DND-41 (cell line): ENCODE measurements around the gene GDI2.

Experiments used
- ATAC-seq: fragments of 200-7000 bp; cut with Tn5 transposase; 3 replicates; pipeline ENCODE4 v1.9.1; 2021; ENCODE audit warnings: low read depth; ENCODE audit not compliant: insufficient read depth
- DNase-seq: peaks from one replicate; pipeline ENCODE4 v3.0.0-alpha.2; 2020
- H2AFZ ChIP-seq: 2 replicates; pipeline ENCODE4 v1.6.0; 2012; ENCODE audit warnings: low read depth, low read length
- H3K27ac ChIP-seq: 2 replicates; pipeline ENCODE4 v1.5.1; 2012; ENCODE audit warnings: low read length, inconsistent platforms
- H3K27me3 ChIP-seq: fragments of 200-600 bp; sonication (generic); 2 replicates; pipeline ENCODE4 v1.6.0; 2012; ENCODE audit warnings: low read length, mild to moderate bottlenecking, inconsistent platforms; ENCODE audit not compliant: insufficient read depth, poor library complexity
- H3K36me3 ChIP-seq: 2 replicates; pipeline ENCODE4 v1.5.1; 2012; ENCODE audit warnings: low read length, inconsistent platforms; ENCODE audit not compliant: insufficient read depth
- H3K4me1 ChIP-seq: 2 replicates; pipeline ENCODE4 v1.5.1; 2012; ENCODE audit warnings: mild to moderate bottlenecking, low read length; ENCODE audit not compliant: insufficient read depth
- H3K4me2 ChIP-seq: 2 replicates; pipeline ENCODE4 v1.6.0; 2012; ENCODE audit warnings: mild to moderate bottlenecking, moderate library complexity, low read length, inconsistent platforms; ENCODE audit not compliant: insufficient read depth
- H3K4me3 ChIP-seq, 2 experiments: fragments of 200-600 bp in 1 of 2; shearing (Covaris generic) in 1 of 2; 2 replicates each; pipeline ENCODE4 v1.5.1; 2012 to 2016; ENCODE audit warnings: inconsistent platforms in 2 of 2, low read length in 2 of 2, mild to moderate bottlenecking in 2 of 2, low read depth in 1 of 2, moderate library complexity in 1 of 2
- H3K79me2 ChIP-seq: 2 replicates; pipeline ENCODE4 v1.6.0; 2012; ENCODE audit warnings: low read length, inconsistent platforms; ENCODE audit not compliant: insufficient read depth
- H3K9ac ChIP-seq: 2 replicates; pipeline ENCODE4 v1.6.0; 2012; ENCODE audit warnings: low read depth, mild to moderate bottlenecking, inconsistent platforms, low read length, moderate library complexity
- H3K9me3 ChIP-seq: 2 replicates; pipeline ENCODE4 v1.5.1; 2012; ENCODE audit warnings: low read length, moderate library complexity, mild to moderate bottlenecking, inconsistent platforms; ENCODE audit not compliant: insufficient read depth, severe bottlenecking
- H4K20me1 ChIP-seq: 2 replicates; pipeline ENCODE4 v1.6.0; 2012; ENCODE audit warnings: low read length; ENCODE audit not compliant: insufficient read depth
- EZH2 ChIP-seq: IDR thresholded peaks from 3 replicates; pipeline ENCODE4 v1.6.1; 2012; ENCODE audit warnings: borderline replicate concordance, low read depth, mild to moderate bottlenecking, moderate library complexity, low read length, inconsistent platforms; ENCODE audit not compliant: severe bottlenecking
- TF ChIP-seq, protein P1 (sequence below): IDR thresholded peaks from 2 replicates; pipeline ENCODE4 v1.5.1; 2012; ENCODE audit warnings: borderline replicate concordance, low read length, moderate library complexity, mild to moderate bottlenecking; ENCODE audit not compliant: poor library complexity, severe bottlenecking; ENCODE audit errors: extremely low read depth

The GDI2 gene

GRCh38 chr10:5760515-5760914, 52.7 kb downstream of the GDI2 start:
- Histone ChIP-seq H3K36me3 (peaks cover 90% of the 10 kb centered on the region), H4K20me1 (0 out of 2 replicates have a peak, but pooled peaks cover 2% of the 10 kb centered on the region)

GRCh38 chr10:5758927-5759326, 54.3 kb downstream of the GDI2 start:
- DNase-seq (no peak), ATAC-seq (no peak)
- Histone ChIP-seq H3K36me3 (peaks cover 76% of the 10 kb centered on the region), H3K79me2 (no peaks in the 10 kb centered on the region), H3K27ac (no peak overlapping the region), H3K4me2 (no peak overlapping the region), H4K20me1 (0 out of 2 replicates have a peak, but pooled peaks cover 2% of the 10 kb centered on the region), H3K9me3 (no peaks in the 10 kb centered on the region), H2AFZ (no peak overlapping the region), H3K4me3 (no peak overlapping the region), H3K4me1 (no peaks in the 10 kb centered on the region), H3K27me3 (no peaks in the 10 kb centered on the region), H3K9ac (no peak overlapping the region)
- TF ChIP-seq, protein P1, sequence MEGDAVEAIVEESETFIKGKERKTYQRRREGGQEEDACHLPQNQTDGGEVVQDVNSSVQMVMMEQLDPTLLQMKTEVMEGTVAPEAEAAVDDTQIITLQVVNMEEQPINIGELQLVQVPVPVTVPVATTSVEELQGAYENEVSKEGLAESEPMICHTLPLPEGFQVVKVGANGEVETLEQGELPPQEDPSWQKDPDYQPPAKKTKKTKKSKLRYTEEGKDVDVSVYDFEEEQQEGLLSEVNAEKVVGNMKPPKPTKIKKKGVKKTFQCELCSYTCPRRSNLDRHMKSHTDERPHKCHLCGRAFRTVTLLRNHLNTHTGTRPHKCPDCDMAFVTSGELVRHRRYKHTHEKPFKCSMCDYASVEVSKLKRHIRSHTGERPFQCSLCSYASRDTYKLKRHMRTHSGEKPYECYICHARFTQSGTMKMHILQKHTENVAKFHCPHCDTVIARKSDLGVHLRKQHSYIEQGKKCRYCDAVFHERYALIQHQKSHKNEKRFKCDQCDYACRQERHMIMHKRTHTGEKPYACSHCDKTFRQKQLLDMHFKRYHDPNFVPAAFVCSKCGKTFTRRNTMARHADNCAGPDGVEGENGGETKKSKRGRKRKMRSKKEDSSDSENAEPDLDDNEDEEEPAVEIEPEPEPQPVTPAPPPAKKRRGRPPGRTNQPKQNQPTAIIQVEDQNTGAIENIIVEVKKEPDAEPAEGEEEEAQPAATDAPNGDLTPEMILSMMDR, result no peak
- no peak for TF ChIP-seq EZH2

More at GRCh38 chr10:5760515-5760914, 52.7 kb downstream of the GDI2 start:
- DNase-seq (no peak), ATAC-seq (no peak)
- Histone ChIP-seq H3K4me2 (no peak overlapping the region), H3K79me2 (no peaks in the 10 kb centered on the region), H2AFZ (no peak overlapping the region), H3K4me1 (no peaks in the 10 kb centered on the region), H3K27ac (no peak overlapping the region), H3K9me3 (no peaks in the 10 kb centered on the region), H3K27me3 (no peaks in the 10 kb centered on the region), H3K4me3 (no peak overlapping the region), H3K9ac (no peak overlapping the region)
- TF ChIP-seq EZH2, result no peak
- TF ChIP-seq, protein P1, result no peak

- H3K4me1 ChIP-seq, result no peaks in the 10 kb centered on the region
- ATAC-seq (no peak), DNase-seq (no peak)
- no peaks in the 10 kb centered on the region for H3K27me3 ChIP-seq
- no peak overlapping the region for H3K4me3 ChIP-seq
- H3K4me2 ChIP-seq, result no peak overlapping the region
- H3K9ac ChIP-seq, result no peak overlapping the region
- no peak overlapping the region for H3K27ac ChIP-seq
- H3K9me3 ChIP-seq, result no peaks in the 10 kb centered on the region
- peaks cover 74% of the 10 kb centered on the region for H3K36me3 ChIP-seq
- H3K79me2 ChIP-seq, result no peaks in the 10 kb centered on the region; the same call in 1 of the 2 replicates
- TF ChIP-seq, protein P1, result no peak
- no peak for TF ChIP-seq EZH2
- no peak overlapping the region for H2AFZ ChIP-seq
- 0 out of 2 replicates have a peak, but pooled peaks cover 6% of the 10 kb centered on the region for H4K20me1 ChIP-seq
Measured at GRCh38 chr10:5757766-5758517, 55.3 kb downstream of the GDI2 start.
